GM21390 (cell line): Measurements from ENCODE around the gene RHBDL1.

ENCODE experiments used
- ATAC-seq: cut with Tn5 transposase; IDR thresholded peaks from one replicate; pipeline ENCODE4 v1.9.1; 2021; ENCODE audit not compliant: unreplicated experiment

RHBDL1 gene

DNA sequence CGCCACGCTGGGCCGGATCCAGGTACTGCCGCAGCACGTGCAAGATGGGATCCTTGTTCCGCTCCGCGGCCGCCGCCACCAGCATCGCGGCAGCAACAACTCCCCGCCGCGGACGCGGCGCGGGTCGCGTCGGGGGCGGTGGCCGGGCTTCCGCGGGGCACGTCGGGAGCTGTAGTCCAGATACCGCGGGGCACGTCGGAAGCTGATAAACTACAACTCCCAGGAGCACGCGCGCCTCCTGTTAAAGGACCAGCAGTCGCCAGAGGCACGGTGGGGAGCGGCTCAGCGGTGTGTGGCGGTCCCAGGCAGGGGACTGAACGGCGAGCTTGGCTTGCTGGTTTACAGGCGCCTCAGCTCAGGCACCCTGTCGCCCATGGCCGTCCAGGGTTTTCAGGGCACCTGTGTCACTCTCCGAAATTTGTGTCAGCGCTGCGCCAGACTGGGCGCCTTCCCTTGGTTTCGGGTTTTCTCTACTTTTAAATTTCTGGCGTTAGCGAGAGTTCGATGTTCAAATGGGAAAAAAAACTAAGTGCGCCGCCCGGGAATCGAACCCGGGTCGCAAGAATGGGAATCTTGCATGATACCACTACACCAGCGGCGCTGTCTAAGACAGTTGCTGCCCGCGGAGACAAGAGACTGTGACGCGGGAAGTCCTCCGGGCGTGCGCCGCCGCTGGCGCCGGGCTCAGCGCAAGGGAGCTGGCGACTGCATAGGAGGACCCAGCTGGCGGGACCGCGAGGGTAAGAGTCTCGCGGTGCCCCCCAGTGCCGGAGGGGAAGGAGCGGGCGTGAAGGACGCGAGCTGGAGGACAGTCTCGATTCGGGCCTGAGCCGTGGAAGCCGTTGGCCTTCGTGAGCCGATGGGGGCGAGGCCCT is 39.0 kb upstream of the RHBDL1 start, which contains the start of gene METTL26:
METTL26 (minus strand) TSS at position 100 of the 875 bp plus-strand sequence; CDS start at position 85, 15 bp downstream.
- ATAC-seq, result peak; percentile 59

DNA sequence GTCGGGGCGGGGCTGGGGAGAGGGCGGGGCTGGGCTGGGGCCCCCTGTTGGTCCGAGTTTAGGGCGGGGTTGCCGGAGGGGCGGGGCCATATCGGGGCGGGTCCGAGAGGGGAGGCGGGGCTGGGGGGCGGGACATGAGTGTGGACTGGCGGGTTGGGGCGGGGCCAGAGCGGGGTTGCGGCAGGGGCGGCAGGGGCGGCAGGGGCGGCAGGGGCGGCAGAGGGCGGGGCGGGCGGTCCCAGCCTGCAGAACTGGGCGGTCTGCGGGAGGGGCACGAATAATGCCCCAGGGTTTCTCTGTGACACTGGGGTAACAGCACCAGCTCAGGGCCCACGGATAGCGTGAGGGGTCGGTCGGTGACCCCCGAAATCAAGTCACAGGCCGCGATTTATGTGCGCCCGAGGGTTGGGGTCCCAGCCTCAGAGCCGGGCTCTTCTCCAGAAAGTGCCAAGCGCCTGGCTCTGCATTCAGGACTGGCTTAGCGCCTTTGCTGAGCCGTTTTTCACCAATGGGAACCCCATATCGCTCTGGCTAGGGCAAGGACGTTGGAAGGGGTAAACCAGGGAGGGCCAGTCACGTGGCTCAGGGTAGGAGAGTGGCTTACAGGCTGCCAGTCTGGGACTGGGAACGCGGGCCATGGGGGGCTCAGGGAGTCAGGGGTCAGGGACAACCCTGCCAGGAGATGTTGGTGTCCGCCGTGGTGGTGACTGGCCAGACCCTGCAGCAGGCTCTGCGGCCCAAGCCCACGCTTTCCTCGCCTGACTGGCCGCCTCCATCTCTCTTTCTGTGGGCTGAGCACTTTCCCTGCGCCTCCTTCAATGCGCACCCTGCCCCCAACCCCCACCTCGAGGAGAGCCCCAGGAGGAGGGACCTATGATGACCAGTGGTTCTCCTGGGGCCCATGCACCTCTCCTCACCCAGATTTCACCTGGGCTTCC is 38.1 kb upstream of the RHBDL1 start:
- no peak for ATAC-seq

DNA sequence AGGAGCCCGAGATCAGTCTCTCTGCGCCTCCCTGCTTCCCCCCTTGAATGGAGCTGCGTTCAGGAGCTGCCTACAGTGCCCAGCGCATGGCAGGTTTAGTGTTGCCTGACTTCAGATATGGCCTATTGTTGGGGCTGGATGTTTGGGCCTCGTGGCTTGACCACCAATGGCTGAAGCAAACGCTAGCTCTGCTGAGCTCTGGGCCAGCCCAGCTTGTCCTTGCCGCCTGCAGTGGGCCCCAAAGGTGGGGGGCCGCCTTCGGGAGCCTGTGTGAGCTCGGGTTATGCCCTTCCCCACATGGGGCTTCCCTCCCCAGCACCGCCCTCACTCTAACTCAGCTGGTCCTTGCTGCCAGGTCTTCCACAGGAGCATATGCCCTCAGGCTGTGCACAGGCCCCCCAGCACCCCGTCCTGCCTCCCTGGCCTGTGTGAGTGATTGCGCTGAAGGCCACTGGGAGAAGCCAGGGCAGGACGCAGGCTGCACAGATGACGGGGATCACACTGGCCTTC is 37.4 kb upstream of the RHBDL1 start:
- ATAC-seq, result no peak

DNA sequence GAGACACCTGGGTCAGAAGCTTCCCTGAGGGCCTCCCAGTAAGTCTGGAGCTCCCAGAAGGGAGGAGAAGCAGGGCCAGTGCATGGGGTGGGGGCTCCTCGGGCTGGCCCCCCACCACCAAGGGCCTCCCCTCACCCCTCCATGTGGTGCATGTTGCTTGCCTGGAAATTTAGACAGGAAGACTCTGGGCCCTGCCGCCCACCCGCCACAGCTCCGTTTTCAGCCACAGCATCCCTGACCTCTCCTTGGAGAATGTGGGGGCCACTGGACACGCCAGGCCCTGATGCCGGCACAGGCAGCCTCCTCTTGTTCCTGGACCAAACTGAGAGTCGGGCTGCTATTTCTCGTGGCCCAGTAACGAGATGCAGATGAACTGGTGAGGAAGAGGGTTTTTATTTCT is 36.6 kb upstream of the RHBDL1 start:
- ATAC-seq, result no peak

DNA sequence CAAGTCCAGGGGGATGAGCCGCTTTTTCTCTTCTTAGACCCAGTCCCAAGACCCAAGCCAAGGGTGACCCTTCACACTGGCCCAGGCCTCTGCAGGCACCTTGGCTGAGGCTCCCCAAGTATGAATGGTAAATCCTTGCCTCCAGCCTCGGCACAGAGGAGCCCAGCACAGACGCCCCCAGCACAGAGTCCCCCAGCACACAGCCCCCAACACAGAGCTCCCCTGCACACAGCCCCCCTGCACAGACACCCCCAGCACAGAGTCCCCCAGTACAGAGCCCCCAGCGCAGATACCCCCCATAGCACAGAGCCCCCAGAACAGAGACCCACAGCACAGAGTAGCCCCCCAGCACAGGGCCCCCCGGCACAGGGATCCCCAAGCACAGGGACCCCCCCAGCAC is 34.9 kb upstream of the RHBDL1 start:
- no peak for ATAC-seq

DNA sequence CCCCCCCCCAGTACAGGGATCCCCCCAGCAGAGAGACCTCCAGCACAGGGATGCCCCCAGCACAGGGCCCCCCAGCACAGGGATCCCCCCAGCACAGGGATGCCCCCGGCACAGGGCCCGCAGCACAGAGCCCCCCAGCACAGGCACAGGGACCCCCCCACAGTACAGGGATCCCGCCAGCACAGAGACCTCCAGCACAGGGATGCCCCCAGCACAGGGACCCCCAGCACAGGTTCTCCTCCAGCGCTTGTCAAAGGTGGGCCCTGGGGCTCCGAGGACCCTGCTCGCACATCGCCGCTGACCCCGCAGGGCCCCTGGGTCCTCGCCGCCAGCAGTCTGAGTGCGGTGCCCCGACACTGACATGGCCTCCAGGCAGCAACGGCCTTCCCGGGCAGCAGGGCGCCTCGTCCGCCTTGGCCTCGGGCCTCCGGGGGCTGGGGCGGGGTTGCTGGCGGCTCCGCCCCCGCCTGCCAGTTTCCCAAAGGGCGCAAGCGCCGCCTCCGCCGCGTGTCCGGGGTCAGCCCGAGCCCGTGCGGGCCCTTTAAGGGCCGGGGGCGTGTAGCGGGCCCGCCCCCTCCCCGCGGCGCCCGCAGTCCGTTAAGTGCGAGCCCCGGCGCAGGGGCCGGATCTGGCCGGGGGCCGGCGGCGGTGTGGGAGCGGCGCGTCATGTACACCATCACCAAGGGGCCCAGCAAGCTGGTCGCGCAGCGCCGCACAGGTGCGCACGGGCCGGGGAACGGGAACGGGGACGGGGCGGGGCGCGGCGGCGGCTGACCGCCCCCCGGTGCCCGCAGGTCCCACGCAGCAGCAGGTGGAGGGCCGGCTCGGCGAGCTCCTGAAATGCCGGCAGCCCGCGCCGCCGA is 33.9 kb upstream of the RHBDL1 start, which contains the start of gene MCRIP2:
MCRIP2 (plus strand) TSS at position 503 of the 863 bp plus-strand sequence; CDS start at position 667, 164 bp downstream.
- peak; percentile 45 for ATAC-seq

DNA sequence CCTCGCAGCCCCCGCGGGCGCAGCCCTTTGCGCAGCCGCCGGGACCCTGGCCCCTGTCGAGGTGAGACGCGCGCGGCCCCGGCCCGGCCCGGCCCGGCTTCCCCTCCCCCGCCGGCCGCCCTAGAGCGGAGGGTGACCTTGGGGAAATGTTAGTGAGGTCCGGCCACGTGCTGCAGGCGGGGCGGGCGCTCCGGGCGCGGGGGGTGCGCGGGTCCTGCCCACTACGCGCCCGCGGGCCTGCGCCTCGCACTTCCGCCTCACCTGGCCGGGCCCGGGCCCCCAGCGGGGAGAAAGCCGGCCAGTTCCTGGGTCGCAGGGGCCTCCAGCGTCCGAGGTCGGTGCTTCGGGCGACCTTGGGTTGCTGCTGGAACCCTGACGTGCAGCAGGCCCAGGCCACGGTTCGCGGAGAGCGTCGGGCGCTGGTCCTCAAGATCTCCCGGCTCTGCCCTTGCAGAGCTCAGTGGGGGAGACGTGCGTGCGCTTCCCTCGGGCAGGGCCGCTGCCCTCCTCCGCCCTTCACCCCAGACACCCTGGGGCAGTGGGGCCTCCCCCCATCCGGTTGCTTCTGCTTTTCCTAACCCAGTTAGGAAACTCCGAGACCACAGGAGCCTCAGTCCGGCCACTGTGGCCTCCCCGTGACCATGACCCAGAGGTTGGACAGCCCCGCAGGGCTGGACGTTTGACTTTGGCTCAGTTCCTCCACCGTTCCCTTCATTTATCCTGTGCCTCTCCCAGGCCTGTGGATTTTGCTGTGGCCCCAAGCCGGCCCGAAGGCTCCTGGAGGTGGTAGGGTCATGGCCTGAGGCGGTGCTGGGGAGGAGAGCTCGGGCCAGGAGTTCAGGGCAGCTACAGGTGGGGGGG is 33.1 kb upstream of the RHBDL1 start:
- ATAC-seq, result peak; percentile 38

DNA sequence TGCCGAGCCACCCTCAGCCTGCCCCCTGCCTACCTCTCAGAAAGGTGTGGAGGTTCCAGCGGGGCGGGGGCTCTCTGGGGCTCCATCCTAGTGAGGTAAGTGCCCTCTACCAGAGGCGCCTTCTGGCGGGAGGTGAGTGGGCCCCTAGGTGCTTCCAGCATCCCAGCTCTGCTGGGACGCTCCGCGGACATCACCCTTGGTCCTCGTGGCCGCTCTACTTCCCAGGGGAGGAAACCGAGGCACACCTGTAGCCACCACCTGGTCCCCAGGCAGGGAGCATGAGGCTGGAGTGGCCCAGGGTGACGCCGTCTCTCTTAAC is 32.5 kb upstream of the RHBDL1 start:
- no peak for ATAC-seq

DNA sequence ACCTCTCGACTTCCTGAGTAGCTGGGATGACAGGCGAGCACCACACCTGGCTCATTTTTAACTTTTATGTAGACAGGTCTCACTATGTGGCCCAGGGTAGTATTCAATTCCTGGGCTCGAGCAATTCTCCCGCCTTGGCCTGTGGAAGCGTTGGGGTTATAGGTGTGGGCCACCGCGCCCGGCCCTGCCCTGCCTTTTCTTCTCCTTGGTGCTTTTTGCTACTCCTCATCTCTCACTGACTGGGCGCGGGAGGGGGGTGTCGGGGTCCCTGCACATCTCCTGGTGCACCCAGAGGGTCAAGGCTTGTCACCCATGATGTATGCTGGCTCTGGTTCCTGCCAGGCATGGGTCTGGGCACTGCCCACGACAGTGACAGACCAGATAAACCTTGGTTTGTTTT is 30.9 kb upstream of the RHBDL1 start:
- no peak for ATAC-seq

DNA sequence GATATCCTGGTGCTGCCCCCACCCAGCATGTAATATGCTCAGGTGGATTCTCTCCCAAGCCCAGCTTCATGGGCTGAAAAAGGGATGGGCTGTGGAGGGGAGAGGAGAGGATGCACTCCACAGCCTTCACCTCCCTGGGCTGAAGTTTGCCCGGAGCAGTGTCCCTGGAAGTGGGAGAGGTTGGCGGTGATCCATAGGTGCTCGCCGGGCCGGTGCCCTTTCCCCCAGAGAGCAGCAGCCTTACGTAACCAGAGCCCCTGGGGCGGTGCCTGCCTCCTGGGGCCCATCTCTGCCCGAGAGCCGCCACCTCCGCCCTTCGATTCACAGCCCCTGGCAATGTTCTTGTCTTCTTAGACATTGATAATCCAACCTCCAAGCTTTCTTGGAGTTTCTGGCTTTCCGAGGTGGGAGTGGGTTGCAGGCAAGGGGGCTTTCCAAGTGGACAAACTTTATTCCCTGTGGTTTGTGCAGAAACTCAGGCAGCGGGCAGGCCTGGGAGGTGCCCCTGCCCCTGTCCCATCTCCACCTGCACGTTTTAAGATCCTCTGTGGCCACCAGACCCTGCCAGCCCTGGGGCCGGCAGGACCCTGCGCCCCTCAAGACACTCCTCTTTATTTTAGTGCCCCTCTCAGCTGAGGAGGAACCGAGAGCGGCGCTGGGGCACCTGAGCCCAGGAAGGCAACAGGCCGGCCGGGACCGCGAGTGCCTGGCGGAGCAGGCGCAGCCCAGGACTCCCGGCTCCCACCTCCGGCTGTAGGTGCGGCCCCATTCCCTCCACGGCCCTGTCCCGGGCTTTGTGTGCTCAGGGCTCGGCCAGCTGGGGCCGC is 29.4 kb upstream of the RHBDL1 start:
- ATAC-seq, result no peak

DNA sequence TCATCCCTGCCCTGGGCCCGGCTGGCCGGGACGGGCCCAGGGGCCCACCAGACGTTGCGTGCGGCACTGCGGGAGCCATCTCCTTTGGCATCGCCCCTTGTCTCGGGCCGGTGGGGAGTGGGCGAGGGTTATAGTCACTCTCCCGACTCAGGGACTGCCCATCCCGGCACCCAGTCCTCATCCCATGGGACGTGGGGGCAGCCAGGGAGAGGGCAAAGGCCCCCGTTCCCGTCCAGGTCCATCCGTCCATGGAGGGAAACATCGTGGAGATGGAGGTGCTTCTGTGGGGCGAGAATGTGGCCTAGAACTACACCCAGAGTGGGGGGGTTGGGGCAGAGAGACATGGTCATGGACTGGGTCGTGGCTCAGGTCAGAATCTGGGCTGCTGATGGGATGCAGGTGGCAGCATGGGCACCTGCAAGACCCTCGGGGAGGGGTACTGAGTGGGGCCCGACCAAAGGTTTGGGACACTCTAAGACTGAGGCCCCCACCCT is 28.7 kb upstream of the RHBDL1 start:
- no peak for ATAC-seq

DNA sequence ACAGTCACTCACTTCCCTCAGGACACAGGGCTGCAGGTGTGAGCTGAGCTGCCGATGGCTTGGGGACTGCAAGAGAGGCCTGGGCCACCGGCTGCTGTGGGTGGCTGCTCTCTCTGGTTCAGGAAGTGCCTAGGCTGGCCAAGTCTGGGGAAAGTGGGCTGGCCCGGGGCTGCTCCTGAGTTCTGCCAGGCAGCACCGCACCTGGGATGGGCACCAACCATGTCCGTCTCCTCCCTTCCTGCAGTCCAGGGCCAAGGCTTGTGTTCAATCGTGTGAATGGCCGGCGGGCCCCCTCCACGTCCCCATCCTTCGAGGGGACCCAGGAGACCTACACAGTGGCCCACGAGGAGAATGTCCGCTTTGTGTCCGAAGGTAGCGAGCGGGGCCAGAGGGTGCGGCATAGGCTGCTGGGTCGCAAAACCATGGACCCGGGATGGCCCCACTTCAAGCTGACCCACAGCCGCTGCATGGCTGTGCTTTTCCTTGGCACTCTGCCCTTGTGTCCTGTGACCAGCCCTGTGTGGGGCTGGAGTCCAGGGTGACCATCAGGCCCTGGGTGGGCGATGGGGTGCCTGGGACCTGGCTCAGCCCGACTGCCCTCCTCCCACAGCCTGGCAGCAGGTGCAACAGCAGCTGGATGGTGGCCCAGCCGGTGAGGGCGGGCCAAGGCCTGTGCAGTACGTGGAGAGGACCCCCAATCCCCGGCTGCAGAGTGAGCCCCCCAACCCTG is 28.1 kb upstream of the RHBDL1 start:
- ATAC-seq, result no peak

DNA sequence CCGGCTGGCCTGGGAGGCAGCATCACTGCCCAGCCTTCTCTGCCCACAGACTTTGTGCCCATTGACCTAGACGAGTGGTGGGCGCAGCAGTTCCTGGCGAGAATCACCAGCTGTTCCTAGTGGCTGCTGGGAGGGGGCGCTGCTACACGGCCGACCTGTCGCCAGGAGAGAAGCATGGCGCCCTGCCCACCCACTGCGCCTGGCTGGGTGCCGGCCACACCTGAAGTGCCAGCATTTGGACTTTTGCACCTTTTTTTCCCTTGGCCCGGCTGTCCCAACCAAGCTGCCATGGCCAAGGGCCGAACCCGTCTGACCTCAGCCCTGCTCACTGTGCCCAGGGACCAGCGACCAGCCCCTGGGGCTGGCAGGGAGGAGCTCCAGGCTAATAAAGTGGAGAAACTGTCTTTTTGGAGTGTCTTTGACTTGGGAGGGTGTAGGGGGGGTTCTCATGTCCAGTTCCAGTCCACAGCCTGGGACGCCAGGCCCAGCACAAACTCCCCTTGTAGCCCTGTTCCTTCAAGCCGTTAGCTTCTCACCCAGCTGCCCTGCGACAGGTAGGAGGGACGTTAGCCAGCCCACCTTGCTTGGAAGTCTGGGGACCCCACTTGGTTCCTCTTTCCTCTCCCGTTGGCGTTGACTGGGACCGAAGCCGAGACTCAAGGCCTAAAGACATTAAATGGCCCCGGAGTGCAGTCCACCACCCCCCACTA is 27.2 kb upstream of the RHBDL1 start:
- ATAC-seq, result no peak

DNA sequence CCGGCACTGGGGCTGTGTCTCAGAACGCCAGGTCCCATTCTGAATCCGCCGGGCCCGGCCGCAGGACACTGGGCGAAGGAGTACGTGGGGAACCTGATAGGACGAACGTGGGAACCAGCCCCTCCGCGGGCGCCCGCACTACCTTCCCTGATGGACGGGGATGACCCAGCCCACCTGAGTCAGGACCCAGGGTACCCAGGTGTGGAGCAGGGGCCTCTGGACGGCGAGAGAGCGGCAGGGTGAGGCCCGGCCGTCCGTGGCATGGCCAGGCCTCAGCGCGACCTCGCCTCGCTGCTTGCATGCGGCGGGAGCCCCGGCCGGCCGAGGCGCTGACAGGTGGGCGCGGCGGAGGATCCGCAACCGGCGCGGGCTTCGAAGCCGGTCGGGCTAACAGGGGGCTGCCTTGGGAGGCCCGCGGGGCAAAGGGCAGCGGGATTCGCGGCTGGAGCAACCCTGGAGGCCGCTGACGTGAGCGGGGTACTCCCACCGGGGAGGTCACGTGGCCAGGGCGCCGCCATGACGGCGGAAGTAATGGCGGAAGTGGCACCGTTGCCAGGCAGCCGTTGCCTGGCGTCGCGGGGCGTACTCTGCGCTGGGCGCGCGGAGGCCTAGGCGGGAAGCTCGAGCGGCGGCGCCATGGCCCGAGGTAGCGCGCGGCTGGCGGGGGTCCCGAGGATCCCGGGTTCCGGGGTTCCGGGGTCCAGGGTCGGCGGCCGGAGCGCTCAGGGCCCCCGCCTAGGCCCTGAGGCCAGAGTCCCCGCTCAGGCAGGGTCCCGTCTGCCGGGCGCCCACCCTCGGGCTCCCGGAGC is 26.5 kb upstream of the RHBDL1 start, which contains the start of gene WDR90:
WDR90 (plus strand) TSS at position 585 of the 809 bp plus-strand sequence; CDS start at position 637, 52 bp downstream.
- peak; percentile 70 for ATAC-seq

DNA sequence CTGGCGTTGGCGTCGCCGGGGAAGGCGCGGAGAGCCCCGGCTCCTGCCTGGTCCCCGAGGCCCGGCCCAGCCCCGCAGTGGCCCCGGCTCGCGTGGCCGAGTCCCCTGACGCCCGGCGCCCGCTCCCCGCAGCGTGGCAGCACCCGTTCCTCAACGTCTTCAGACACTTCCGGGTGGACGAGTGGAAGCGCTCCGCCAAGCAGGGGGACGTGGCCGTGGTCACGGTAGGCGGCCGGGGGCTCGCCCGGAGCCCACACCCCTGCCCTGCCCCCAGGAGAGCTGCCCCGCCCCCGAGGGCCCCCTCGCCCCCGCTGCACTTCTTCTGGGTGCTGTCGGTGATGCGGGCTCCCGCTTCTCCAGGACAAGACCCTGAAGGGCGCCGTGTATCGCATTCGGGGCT is 25.8 kb upstream of the RHBDL1 start:
- peak; percentile 14 for ATAC-seq

DNA sequence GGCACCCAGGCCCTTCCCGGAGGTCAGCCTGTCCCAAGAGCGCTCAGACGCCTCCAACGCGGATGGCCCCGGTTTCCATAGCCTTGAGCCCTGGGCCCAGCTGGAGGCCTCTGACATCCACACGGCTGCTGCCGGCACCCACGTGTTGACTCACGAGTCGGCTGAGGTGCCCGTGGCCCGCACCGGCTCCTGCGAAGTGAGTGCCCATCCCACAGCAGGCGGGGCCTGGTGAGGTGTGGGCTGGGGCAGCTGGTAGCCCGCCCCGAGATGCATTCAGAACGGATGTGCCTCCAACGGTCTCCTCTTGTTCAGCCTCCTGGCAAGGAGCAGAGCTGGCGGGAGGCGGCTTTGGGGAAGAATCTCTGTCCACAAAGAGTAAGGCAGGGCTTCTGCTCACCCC is 23.6 kb upstream of the RHBDL1 start:
- ATAC-seq, result no peak
